CD4-positive, alpha-beta T cell treated with Interleukin-17A for 1 hour (primary cell): ENCODE data around the gene ABCC1.
"Not testable (repeated sequence)": the region's sequence is repeated elsewhere in the genome, so short reads cannot be mapped to it uniquely, and the experiment has no call there.

Experiments
- DNase-seq: peaks from one replicate; pipeline ENCODE4 v3.0.0-alpha.2; 2020

The ABCC1 gene

DNA sequence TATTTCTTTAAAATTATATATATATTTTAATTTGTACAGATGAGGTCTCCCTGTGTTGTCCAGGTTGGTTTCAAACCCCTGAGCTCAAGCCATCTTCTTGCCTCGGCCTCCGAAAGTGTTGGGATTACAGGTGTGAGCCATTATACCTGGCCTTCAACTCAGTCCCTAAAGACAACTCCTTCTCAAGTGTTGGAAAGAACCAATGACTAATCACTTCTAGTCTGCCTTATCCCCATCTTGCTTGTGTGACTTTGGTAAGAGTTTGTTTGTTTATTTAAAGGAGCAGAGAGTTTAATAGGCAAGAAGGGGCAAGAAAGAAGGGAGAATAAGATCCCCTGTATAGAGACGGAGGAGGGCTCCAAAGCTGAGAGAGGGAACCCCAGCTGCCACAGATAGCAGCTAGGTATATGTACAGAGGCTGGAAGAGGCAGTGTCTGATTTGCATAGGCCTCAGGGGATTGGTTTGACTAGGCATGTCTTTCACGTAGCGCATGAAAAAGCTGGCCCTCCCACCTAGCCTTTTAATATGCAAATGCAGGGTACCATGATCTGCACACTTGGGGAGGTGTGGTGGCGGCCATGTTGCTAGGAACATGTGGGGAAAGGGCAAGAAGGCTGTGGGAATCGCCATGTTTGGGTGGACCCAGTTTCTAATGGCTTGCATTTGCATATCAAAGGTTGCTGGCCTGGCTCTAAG is 21.5 kb downstream of the ABCC1 start:
- no peak for DNase-seq

DNA sequence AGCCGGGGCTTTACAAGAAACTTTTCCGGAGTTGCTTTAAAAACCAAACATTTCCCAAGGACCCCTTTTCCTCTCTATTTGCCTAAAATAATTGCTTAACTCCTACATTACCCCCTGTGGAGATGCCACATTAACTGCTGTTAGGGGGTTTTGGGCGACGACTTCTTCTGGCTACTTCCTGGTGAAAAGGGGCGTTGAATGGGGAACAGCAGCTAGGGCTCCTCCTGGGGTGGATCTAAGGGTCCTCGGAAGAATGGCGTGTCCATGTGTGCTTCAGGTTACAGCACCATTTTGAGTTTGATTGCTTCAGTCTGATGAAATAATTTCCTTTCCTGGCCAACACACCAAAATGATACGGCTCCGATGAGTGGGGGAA is 22.0 kb downstream of the ABCC1 start:
- DNase-seq, result no peak

DNA sequence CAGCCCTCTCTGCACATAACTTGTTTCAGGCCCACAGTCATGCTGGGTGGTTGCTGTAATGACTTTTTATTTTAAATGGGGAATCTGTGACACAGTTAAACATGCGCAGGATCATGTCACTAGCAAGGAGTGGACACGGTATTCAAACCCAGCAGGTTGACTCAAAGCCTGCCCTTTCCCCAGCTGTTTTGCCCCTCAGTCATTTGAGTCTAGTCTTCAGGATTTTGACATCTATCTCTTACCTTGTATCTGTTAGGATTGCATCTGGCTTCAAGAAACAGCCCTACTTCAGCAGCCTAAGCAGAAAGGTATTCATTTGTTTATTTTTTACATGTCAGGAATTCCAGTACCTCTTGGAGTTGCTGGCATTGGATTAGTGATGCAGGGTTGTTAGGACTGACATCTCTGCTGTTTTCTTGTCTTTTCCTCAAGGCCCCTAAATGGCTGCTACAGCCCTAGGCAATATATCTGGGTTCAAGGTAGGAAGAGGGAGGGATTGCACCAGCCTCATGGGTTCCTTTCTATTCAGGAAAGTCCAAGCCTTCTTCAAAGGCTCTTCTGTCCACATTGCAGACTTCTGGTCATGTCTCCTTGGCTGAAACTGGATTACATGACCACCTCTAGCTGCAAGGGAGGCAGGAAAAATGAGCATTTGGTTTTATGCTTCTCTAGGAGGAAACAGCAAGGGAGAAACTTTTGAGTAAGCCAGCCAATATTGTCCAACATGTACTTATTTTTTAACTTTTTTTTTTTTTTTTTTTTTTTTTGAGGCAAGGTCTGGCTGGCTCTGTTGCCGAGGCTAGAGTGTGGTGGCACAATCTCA is 22.8 kb downstream of the ABCC1 start:
- no peak for DNase-seq

DNA sequence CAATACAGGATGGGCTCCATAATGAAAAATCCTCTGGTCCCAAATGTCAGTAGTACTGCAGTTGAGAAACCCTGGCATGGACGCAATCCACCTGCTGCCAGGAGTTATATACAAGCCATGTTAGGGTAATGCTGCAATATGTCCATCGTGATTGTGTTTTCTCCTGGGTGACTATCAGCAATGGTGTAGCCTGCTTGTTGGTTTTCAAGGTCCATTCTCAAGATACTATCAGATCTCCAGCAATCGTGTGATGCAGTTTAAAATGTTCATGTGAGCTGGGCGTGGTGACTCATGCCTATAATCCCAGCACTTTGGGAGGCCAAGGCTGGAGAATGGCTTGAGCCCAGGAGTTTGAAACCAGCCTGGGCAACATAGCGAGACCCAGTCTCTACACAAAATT is 24.0 kb downstream of the ABCC1 start:
- DNase-seq, result no peak

DNA sequence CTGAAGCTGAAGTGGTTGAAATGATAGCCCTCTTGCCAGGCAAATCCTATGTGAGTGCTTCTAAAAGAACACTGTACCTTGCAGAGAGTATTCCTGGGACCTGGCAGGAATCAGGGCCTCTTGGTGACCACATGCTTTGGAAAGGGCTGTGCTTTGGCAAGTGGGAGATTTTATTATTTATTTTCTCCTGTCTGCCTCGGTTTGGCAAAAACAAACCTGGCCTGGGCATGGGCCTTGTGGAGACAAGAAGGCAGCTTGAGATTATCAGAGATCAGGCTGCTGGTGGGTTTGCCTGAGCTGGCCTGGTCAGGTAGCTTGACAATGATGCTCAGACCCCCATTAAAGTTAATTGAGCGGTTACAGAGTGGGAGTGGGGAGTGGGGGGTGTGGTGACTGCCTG is 24.6 kb downstream of the ABCC1 start:
- DNase-seq, result no peak

DNA sequence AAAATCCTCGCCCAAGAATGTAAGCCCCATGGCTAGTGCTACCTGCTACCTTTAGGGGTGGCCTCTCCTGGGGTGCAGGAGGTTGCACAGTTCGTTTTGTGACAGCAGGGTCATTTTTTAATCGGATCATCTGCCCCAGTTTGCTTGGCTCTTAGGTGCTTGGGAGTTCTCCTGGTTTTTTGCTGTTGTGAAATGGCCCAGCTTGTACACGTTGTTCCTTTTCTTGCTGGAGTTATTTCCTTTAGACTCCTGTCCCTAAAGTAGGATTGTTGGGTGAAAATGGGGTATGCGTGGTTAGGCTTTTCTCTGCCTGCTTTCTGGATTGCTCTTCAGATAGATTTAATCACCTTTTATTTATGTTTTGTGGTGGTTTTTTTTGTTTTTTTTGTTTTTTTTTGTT is 25.8 kb downstream of the ABCC1 start:
- DNase-seq, result no peak

DNA sequence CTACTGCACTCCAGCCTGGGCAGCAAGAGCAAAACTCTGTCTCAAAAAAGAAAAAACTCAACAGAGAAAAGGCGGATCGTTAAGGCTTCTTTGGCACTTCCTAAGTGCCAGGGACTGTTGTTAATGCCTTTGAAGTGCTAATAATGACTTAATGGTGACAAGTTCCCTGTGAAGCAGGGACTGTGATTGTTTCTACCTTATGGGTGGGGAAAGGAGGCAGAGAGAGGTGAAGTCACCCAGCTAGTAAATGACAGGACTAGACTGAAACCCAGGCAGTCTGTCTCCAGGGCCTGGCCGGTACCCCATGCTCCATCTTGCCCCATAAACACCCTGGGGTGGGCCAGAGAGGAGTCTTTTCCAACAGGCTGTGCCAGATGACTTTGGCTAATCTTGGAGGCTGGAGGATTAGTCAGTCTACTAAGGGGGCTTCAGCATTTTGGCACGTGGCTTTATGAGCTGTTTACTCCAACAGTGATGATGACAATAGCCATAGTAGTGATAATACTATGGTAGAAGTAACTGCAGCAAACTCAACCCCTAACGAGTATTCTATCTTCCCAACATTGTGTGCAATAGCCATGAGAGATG is 26.9 kb downstream of the ABCC1 start:
- DNase-seq, result no peak

DNA sequence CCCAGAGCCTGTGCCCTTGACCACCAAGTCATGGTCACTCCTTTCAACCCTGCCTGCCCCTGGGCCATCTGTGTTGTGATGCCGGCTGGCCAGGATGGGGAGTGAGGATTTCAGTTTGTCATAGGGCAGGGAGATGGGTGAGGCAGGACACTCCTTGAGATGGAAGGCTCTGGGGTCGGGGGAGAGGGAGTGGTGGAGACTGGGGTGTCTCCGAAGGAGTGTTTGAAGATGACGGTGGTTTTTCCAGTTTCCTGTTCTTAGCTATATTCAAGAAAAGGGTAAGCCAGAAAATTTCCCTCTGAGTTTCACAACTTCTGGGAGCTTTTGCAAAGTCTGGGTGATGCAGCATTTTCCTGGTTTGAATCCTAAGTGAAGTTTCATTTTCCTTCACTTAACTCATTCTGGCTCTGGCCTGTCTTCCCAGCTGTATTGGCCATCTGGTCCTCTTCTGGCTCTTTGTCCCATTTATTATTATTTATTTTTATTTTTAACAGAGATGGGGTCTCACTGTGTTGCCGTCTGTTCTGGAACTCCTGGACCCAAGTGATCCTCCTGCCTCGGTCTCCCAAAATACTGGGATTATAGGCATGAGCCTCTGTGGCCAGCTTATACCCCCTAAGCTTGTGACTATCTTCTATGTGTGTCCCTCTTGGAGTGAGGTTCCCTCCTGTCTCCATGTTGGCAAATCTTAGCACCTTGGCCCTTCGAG is 27.7 kb downstream of the ABCC1 start:
- DNase-seq, result no peak

DNA sequence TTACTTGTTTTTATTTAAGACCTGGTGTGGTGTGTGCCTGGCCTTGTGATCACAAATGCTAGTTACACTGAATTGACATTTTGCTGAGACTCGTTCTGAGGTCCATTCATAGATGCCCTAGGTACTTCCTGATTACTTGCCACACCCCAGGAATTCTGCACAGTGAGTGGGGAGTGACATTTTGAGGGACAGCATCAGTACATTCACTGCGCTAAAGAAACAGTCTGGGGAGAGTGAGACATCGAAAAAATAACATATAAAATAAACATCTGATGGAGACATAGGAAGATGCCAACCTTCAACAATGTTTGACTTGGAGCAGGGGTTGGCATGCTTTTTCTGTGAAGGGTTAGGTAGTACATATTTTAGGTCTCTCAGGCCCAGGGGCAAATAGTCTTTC is 30.4 kb downstream of the ABCC1 start:
- DNase-seq, result no peak

DNA sequence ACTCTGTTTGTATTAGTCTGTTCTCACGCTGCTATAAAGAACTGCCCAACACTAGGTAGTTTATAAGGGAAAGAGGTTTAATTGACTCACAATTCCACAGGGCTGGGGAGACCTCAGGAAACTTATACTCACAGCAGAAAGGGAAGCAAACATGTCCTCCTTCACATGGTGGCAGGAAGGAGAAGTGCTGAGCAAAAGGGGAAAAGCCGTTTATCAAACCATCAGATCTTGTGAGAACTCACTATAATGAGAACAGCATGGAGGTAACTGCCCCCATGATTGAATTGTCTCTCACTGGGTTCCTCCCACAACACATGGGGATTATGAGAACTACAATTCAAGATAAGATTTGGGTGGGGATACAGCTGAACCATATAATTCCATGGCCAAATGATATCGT is 30.9 kb downstream of the ABCC1 start:
- no peak for DNase-seq

DNA sequence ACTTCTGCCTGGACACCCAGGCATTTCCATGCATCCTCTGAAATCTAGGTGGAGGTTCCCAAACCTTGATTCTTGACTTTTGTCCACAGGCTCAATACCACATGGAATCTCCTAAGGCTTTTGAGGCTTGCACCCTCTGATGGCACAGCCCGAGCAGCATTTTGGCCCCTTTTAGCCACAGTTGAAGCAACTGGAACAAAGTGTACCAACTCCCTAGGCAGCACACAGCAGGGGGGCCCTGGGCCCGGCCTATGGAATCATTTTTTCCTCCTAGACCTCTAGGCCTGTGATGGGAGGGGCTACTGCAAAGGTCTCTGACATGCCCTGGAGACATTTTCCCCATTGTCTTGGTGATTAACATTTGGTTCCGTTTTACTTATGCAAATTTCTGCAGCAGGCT is 32.0 kb downstream of the ABCC1 start:
- no peak for DNase-seq

DNA sequence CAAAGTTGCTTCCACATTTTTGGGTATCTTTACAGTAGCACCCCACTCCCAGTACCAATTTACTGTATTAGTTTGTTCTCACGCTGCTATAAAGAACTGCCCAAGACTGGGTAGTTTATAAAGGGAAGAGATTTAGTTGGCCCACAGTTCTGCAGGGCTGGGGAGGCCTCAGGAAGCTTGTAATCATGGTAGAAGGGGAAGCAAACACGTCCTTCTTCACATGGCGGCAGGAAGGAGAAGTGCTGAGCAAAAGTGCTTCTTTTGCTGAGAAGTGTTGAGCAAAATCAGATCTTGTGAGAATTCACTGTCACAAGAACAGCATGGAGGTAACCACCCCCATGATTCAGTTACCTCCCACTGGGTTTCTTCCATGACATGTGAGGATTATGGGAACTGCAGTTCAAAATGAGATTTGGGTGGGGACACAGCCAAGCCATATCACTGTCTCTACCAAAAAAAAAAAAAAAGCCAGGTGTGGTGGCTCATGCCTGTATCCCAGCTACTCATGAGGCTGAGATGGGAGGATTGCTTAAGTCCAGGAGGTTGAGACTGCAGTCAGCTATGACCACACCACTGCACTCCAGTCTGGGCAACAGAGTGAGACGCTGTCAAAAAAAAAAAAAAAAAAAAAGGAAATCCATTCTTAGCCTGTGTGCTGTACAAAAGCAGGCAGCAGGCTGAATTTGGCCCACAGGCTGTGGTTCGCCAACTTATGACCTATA is 32.9 kb downstream of the ABCC1 start:
- DNase-seq, result not testable (repeated sequence)

DNA sequence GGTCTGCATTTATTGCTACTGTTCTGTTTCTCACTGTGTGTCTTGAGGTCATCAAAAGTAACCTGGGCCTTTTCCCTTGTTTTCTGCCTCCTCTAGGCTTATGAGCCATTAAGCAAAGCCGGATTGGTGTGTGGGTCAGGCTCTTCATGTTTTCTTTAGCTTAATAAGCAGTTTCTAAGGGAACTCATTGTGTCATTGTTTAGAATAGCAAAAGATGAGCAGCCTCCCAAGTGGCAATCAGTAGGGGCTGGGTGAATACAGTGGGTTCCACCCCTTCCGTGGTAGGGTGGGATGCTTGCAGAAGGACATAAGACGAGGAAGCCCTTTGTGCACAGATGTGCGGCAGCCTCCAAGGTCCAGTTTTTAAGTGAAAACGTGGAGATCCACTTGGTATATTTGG is 34.5 kb downstream of the ABCC1 start:
- no peak for DNase-seq

DNA sequence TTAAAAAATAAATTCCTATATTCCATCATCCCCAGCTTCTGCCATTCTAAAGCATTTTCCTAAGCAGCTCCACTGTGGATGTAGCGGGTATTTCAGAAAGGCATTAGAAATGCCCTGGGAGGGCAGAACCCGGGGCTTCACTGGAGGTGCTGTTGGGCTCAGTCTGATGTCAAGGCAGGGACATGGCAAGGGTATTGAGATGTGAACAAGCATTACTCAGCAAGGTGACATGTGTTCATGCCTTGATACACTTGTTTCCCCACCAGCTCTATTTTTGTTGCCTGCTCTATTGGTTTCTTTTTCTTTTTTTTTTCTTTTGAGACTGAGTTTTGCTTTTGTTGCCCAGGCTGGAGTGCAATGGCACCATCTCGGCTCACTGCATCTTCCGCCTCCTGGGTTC is 35.7 kb downstream of the ABCC1 start:
- no peak for DNase-seq

DNA sequence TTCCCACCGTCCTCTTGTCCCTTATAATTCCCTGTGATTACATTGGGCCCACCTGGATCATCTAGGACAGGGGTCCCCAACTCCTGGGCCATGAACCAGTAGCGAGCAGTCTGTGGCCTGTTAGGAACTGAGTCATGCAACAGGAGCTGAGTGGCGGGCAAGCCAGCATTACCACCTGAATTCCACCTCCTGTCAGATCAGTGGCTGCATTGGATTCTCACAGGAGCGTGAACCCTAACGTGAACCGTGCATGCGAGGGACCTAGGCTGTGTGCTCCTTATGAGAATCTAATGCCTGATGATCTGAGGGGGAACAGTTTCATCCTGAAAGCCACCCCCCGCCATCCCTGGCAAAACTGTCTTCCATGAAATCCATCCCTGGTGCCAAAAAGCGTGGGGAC is 36.8 kb downstream of the ABCC1 start:
- DNase-seq, result no peak

DNA sequence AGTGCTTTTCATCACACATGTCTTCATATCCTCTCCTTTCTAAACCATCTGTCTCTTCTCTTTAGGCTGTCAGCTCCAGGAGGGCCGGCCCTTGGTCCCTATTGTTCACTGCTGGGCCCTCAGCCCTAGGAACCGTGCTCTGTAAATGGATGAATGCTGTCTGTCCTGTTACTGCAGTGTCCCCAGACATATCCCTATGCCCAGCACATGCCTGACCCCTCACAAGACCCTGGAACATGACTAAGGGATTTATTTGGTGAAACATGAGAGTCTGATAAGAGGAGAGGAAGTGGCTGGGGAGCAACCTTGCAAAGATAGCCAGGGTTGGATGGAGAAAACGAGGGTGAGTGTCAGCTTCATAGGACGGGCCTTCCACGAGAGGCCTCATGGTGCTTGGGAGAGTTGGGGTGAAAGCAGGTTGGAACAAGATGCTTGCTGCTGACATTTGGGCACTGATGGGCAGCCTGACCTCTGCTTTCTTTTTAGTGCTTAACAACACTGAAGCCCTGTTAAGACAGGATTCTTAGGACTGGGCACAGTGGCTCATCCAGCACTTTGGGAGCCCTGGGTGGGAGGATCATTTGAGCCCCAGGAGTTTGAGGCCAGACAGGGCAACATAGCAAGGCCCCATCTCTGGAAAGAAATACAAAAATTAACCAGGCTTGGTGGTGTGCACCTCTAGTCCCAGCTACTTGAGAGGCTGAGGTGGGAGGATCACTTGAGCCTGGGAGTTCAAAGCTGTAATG is 39.0 kb downstream of the ABCC1 start:
- no peak for DNase-seq

DNA sequence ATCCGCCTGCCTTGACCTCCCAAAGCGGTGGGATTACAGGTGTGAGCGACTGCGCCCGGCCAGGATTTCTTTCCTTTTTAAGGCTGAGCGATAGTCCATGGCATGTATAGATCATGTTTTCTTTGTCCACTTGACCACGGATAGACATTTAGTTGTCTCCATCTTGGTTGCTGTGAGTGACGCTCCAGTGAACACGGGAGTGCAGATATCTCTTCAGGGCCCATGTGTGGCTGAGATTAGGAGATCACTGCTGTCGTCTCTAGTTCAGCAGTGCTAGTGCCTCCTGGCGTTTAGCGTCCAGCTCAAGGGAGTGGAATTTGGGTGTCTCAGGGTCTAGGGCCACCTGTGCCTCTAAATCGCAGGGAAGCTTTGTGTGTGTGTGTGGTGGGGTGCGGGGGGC is 41.5 kb downstream of the ABCC1 start:
- no peak for DNase-seq

DNA sequence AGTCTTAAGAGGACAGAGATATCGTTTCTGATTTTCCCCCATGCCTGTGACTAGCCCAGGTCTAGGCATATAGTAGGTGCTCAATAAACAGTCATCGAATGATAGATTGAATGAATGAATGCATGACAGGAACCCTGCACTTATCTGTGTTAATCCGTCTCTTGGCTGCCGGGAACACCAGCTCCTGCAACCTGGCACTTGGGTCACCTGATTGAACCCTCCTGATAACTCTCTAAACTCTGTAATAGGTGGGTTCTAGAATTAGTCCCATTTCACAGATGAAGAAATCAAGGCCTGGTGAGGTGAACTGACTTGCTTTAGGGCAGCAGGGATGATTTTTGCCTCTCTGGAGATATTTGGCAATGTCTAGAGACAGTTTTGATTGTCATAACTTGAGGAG is 43.7 kb downstream of the ABCC1 start:
- DNase-seq, result no peak

DNA sequence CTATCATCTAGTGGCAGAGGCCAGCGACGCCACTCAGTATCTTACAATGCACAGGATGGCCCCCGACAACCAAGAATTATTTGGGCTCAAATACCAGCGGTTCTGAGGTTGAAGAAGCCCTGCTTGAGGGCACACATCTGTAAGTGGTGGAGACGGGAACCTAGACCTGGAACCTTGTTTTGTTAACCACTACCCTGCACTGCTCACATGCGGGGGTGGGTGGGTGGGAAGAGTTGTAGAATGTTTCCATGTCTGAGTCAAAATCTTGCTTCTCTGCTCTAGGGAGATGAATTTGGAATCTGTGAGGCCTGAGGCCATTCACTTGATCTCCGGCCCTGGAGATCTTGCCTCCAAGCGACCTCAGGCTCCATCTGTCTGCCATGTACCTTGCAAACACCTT is 44.1 kb downstream of the ABCC1 start:
- DNase-seq, result no peak

DNA sequence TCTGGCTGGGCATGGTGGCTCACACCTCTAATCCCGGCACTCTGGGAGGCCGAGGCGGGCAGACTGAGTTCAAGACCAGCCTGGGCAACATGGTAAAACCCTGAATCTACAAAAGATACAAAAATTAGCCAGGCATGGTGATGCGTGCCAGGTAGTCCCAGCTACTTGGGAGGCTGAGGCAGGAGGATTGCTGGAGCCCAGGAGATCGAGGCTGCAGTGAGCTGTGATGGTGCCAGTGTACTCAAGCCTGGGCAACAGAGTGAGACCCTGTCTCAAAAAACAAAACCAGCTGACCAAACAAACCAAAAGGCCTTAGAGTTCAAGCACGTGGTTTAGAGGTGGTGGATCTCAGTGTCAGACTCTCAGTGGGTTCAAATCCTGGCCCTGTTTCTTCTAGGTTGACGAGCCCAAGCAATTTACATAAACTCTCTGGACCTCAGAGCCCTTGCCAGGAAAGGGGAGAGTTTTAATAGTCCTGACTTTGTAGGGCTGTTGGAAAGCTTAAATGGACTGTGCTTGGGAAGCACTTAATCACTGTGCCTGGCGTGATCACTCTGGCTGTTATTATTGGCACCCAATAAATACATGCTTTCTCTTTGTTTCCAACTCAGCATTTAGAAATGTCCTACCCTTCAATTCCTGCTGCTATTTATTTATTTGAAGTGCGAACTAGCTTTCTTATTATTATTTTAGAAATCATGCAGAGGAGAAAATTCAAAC is 44.7 kb downstream of the ABCC1 start:
- no peak for DNase-seq

DNA sequence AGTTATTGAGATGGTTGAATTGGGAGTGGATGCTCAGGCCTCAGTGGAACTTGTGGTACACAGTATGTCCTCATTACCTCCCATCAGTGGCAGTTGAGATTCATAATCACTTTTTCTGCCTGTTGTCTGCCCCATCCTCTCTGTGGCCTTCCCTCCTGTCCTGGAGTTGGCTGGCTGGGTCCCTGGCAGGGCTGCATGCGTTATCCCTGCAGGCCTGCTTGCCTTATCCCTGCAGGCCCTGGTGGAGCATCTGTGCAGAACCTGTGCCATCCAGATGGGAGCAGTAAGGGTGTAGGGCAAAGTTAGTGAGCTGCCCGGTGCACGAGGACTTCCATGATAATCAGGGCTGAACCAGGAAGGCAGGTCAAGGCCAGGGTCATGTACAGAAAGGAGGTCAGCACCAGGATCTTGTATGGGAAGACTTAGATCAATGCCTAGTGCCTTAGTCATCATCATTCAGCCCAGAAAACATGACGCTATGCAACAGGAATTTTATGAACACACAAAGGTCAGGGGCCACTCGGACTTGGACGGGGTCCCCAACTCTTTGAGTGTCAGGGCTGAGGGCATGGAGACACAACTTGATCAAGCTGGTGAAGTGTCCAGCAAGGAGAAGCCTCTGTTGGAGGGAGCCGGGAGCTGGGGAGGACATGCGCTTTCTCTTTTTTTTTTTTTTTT is 47.2 kb downstream of the ABCC1 start:
- no peak for DNase-seq
